A549 (cell line): ENCODE results near the gene CAMK2N2. TPM values are rescaled to one million over a fixed set of nuclear protein-coding genes. Genes with fewer than 3 reads are reported as not detected.

Experiments
- ATAC-seq, 2 experiments: fragments of 200-7000 bp in 1 of 2; fragments of >200 bp in 1 of 2; cut with Nextera tagmentation in 1 of 2; cut with Tn5 transposase in 1 of 2; 3 replicates each; pipeline versions ENCODE4 v1.8.0 to v1.9.1; 2018 to 2020; ENCODE audit warnings: mild to moderate bottlenecking in 1 of 2, moderate library complexity in 1 of 2
- CTCF ChIA-PET: fragments of 300-600 bp; sonication (Branson Sonifier 250); formaldehyde crosslinking; extraction: SDS; loops from one replicate; lab custom pipeline; 2021; ENCODE audit warnings: antibody characterized with exemption, inconsistent platforms; lab: Yijun Ruan, JAX
- POLR2A ChIA-PET: fragments of 350-600 bp; formaldehyde crosslinking; extraction: SDS; loops from one replicate; lab custom pipeline; 2021; ENCODE audit warnings: antibody characterized with exemption, inconsistent platforms; lab: Yijun Ruan, JAX
- DNase-seq, 2 experiments: peaks; one replicate each; pipeline versions ENCODE4 v3.0.0 to v3.0.0-alpha.2; 2011 to 2016; ENCODE audit warnings: low read depth in 1 of 2, low spot score in 1 of 2
- FAIRE-seq: peaks from 2 replicates; lab custom pipeline; 2011; peaks lifted over from hg19 to GRCh38; lab: Jason Lieb, UNC
- H3K27ac ChIP-seq, 2 experiments: fragments of >200 bp; sonication (Bioruptor Twin); formaldehyde crosslinking; 3 replicates each; pipeline ENCODE4 v1.5.1; 2016 to 2017
- H3K4me1 ChIP-seq: fragments of >200 bp; sonication (Bioruptor Twin); formaldehyde crosslinking; 3 replicates; pipeline ENCODE4 v1.6.1; 2016
- H3K4me2 ChIP-seq: fragments of >200 bp; sonication (Bioruptor Twin); formaldehyde crosslinking; 3 replicates; pipeline ENCODE4 v1.6.1; 2016
- H3K4me3 ChIP-seq: fragments of >200 bp; sonication (Bioruptor Twin); formaldehyde crosslinking; 3 replicates; pipeline ENCODE4 v1.5.1; 2016
- H3K9me3 ChIP-seq: fragments of >200 bp; sonication (Bioruptor Twin); formaldehyde crosslinking; 3 replicates; pipeline ENCODE4 v1.6.1; 2016
- BHLHE40 ChIP-seq: IDR thresholded peaks from 2 replicates; pipeline ENCODE4 v1.6.1; 2012; ENCODE audit warnings: low read depth, low read length, inconsistent platforms
- CBX2 ChIP-seq: fragments of 200-600 bp; sonication (generic); IDR thresholded peaks from 2 replicates; pipeline ENCODE4 v1.6.1; 2016; ENCODE audit warnings: low read depth, mild to moderate bottlenecking, borderline replicate concordance
- EHMT2 ChIP-seq: fragments of 200-600 bp; sonication (generic); IDR thresholded peaks from 2 replicates; pipeline ENCODE4 v1.6.1; 2016; ENCODE audit warnings: antibody characterized with exemption, low read depth, mild to moderate bottlenecking, moderate library complexity
- EP300 ChIP-seq, 2 experiments: fragments of >200 bp; sonication (Bioruptor Twin); formaldehyde crosslinking; IDR thresholded peaks; 2 replicates in 1 of 2; 3 replicates in 1 of 2; pipeline ENCODE4 v1.6.1; 2016 to 2017
- FOSL2 ChIP-seq, 2 experiments: fragments of 450-650 bp in 1 of 2; fragments of >200 bp in 1 of 2; sonication (Bioruptor Twin) in 1 of 2; formaldehyde crosslinking; IDR thresholded peaks; 2 replicates each; pipeline versions ENCODE4 v1.5.0 to v1.6.1; 2016 to 2020; ENCODE audit warnings: mild to moderate bottlenecking in 1 of 2, moderate library complexity in 1 of 2
- HOXA7 ChIP-seq: fragments of 250-450 bp; sonication (Bioruptor Pico); IDR thresholded peaks from 2 replicates; pipeline ENCODE4 v1.5.0; 2020; ENCODE audit warnings: mild to moderate bottlenecking, moderate library complexity
- JUN ChIP-seq, 2 experiments: fragments of >200 bp; sonication (Bioruptor Twin); formaldehyde crosslinking; IDR thresholded peaks; 2 replicates in 1 of 2; 3 replicates in 1 of 2; pipeline ENCODE4 v1.6.1; 2016 to 2017
- JUNB ChIP-seq: fragments of >200 bp; sonication (Bioruptor Twin); formaldehyde crosslinking; IDR thresholded peaks from 2 replicates; pipeline ENCODE4 v1.6.1; 2016
- KDM1A ChIP-seq: fragments of 200-600 bp; sonication (generic); IDR thresholded peaks from 2 replicates; pipeline ENCODE4 v1.6.1; 2016; ENCODE audit warnings: low read depth, mild to moderate bottlenecking
- MAFK ChIP-seq: fragments of 450-650 bp; IDR thresholded peaks from 2 replicates; pipeline ENCODE4 v1.6.1; 2014; ENCODE audit not compliant: partially characterized antibody
- MAZ ChIP-seq: fragments of 150-350 bp; IDR thresholded peaks from 2 replicates; pipeline ENCODE4 v1.6.1; 2014; ENCODE audit warnings: antibody characterized with exemption, low read depth, low read length, borderline replicate concordance
- NFE2L2 ChIP-seq: fragments of 150-350 bp; conservative IDR thresholded peaks from 2 replicates; pipeline ENCODE4 v1.6.1; 2014; ENCODE audit warnings: low read length
- PHF8 ChIP-seq: fragments of 200-600 bp; sonication (generic); IDR thresholded peaks from 2 replicates; pipeline ENCODE4 v1.6.1; 2016; ENCODE audit warnings: low read depth, mild to moderate bottlenecking, antibody characterized with exemption, moderate library complexity, borderline replicate concordance
- RAD21 ChIP-seq, 2 experiments: fragments of >200 bp in 1 of 2; sonication (Bioruptor Twin) in 1 of 2; formaldehyde crosslinking in 1 of 2; IDR thresholded peaks in 1 of 2; conservative IDR thresholded peaks in 1 of 2; 2 replicates in 1 of 2; 3 replicates in 1 of 2; pipeline ENCODE4 v1.6.1; 2012 to 2018; ENCODE audit warnings: inconsistent platforms in 1 of 2
- RARB ChIP-seq: fragments of 250-450 bp; sonication (Bioruptor Pico); IDR thresholded peaks from 2 replicates; pipeline ENCODE4 v1.8.0; 2021; ENCODE audit warnings: mild to moderate bottlenecking, moderate library complexity
- SMC3 ChIP-seq: fragments of >200 bp; sonication (Bioruptor Twin); formaldehyde crosslinking; IDR thresholded peaks from 3 replicates; pipeline ENCODE4 v1.6.1; 2018; ENCODE audit warnings: inconsistent platforms
- SREBF2 ChIP-seq: fragments of 450-650 bp; IDR thresholded peaks from 2 replicates; pipeline ENCODE4 v1.6.1; 2014; ENCODE audit warnings: mild to moderate bottlenecking, moderate library complexity
- TFCP2L1 ChIP-seq: fragments of 250-450 bp; sonication (Bioruptor Pico); IDR thresholded peaks from 2 replicates; pipeline ENCODE4 v1.5.0; 2021; ENCODE audit warnings: mild to moderate bottlenecking
- ZFP36 ChIP-seq: fragments of 450-650 bp; IDR thresholded peaks from 2 replicates; pipeline ENCODE4 v1.6.1; 2014; ENCODE audit warnings: borderline replicate concordance; ENCODE audit not compliant: partially characterized antibody
- ZSCAN20 ChIP-seq: fragments of 250-450 bp; sonication (Bioruptor Pico); IDR thresholded peaks from 2 replicates; pipeline ENCODE4 v1.8.0; 2022; ENCODE audit warnings: mild to moderate bottlenecking, moderate library complexity
- WGBS: methylation state at CpG from one replicate; pipeline ENCODE4 v1.1.6; 2017; ENCODE audit errors: missing lambda C conversion rate; 5-methylcytosine and 5-hydroxymethylcytosine counted together
- polyA plus RNA-seq, 4 experiments: library from polyadenylated mRNA; depleted of rRNA in 3 of 4; stranded (reverse); fragments of >200 nt; fragmentation: RNase III in 1 of 4; extraction: RNeasy Plus Mini Kit Qiagen cat#74134 plus additional on column Dnase treatment in 1 of 4; gene quantifications; 2 replicates in 3 of 4; 3 replicates in 1 of 4; pipeline ENCODE4 v1.2.3, GENCODE V29; 2011 to 2017
- TF ChIP-seq, protein P1 (sequence below): IDR thresholded peaks from 2 replicates; pipeline ENCODE4 v1.6.1; 2012
- TF ChIP-seq, protein P2 (sequence below): IDR thresholded peaks from 2 replicates; pipeline ENCODE4 v1.6.1; 2012
- TF ChIP-seq, protein P3 (sequence below): fragments of 250-450 bp; sonication (Bioruptor Pico); IDR thresholded peaks from 2 replicates; pipeline ENCODE4 v1.5.0; 2021; ENCODE audit warnings: mild to moderate bottlenecking, moderate library complexity, borderline replicate concordance

The CAMK2N2 gene
- polyA plus RNA-seq, 2 of the 4 experiments (the other 2 are of a cell fraction), result 0.05 to 0.71 TPM

DNA sequence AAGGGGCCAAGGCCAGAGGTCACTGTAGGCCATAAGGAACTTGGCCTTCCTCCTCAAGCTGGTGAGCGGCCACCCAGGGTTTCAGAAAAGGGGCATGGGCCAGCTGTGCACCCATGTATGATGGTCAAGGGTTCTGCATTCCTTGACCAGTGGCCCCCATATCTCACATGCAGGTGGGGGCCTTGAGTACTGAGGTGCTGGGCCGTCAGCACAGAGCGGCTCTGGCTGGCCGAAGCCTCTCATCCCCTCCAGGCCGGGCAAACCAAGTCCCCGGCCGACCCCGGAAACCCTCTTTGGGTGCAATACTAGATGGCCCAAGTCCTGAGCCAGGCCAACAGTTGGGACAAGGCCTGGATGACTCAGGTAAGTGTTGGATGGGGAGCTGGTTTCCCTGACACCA lies 22.1 kb downstream of the CAMK2N2 start:
- H3K4me1 ChIP-seq, result peaks cover 4% of the 10 kb centered on the region; the same call in 2 of the 3 replicates
- ATAC-seq (no peak), FAIRE-seq (no peak), DNase-seq (no peak)
- CTCF ChIA-PET, result interaction anchor here (1.5 to 5.3 kb wide), 5 partner anchors 11 to 343 kb away, joined by 3 to 44 read pairs (median 7); partner anchors contain the start of genes EEF1AKMT4 and VWA5B2
- H3K27ac ChIP-seq, result no peak overlapping the region
- POLR2A ChIA-PET, result no interaction called here
- TF ChIP-seq JUN (IDR thresholded peaks at IDR 0.05) (no peak), EHMT2 (no peak), ZSCAN20 (no peak), BHLHE40 (no peak), ZFP36 (no peak), CBX2 (no peak), MAZ (no peak), NFE2L2 (no peak), KDM1A (no peak), FOSL2 (IDR thresholded peaks at IDR 0.05) (no peak), FOSL2 (CRISPR knock-in tag; IDR thresholded peaks at IDR 0.05) (no peak), TFCP2L1 (CRISPR knock-in tag) (no peak), RAD21 (conservative IDR thresholded peaks at IDR 0.05 in 1 of 2, IDR thresholded peaks at IDR 0.05 in 1 of 2) (no peak)
- TF ChIP-seq, protein P1, sequence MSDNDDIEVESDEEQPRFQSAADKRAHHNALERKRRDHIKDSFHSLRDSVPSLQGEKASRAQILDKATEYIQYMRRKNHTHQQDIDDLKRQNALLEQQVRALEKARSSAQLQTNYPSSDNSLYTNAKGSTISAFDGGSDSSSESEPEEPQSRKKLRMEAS, result no peak
- TF ChIP-seq, protein P2, sequence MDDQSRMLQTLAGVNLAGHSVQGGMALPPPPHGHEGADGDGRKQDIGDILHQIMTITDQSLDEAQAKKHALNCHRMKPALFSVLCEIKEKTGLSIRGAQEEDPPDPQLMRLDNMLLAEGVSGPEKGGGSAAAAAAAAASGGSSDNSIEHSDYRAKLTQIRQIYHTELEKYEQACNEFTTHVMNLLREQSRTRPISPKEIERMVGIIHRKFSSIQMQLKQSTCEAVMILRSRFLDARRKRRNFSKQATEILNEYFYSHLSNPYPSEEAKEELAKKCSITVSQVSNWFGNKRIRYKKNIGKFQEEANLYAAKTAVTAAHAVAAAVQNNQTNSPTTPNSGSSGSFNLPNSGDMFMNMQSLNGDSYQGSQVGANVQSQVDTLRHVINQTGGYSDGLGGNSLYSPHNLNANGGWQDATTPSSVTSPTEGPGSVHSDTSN, result no peak
- TF ChIP-seq, protein P3, sequence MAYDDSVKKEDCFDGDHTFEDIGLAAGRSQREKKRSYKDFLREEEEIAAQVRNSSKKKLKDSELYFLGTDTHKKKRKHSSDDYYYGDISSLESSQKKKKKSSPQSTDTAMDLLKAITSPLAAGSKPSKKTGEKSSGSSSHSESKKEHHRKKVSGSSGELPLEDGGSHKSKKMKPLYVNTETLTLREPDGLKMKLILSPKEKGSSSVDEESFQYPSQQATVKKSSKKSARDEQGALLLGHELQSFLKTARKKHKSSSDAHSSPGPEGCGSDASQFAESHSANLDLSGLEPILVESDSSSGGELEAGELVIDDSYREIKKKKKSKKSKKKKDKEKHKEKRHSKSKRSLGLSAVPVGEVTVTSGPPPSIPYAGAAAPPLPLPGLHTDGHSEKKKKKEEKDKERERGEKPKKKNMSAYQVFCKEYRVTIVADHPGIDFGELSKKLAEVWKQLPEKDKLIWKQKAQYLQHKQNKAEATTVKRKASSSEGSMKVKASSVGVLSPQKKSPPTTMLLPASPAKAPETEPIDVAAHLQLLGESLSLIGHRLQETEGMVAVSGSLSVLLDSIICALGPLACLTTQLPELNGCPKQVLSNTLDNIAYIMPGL (CRISPR knock-in tag), result no peak
- TF ChIP-seq, all 56 proteins: peak for 0
- Histone ChIP-seq H3K4me3 (no peak overlapping the region), H3K9me3 (no peaks in the 10 kb centered on the region), H3K4me2 (no peak overlapping the region)
- 75% methylated on average over 1 of the region's 8 CpGs for WGBS

DNA sequence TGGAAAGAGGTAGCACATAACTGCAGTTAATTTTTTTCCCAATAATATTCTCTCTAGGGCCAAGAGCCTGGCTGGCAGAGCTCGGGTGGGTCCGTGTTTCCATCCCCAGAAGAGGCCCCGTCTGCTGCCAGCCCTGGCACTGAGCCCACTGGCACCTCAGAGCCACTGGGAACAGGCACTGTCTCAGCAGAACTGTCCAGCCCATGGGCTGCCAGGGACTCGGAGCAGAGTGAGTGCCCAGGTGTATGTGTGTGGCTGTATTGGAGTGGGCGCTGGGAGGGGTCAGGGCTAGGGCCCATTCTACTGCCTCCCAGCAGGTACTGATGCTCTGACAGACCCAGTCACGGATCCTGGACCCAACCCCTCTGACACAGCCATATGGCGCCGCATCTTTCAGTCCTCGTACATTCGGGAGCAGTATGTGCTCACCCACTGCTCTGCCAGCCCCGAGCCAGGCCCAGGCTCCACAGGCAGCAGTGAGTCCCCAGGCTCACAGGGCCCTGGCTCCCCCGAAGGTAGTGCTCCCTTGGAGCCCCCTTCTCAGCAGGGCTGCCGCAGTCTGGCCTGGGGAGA lies 23.0 kb downstream of the CAMK2N2 start:
- WGBS, result 80% methylated on average over 11 of the region's 13 CpGs
- no peak overlapping the region for H3K27ac ChIP-seq
- FAIRE-seq (no peak), DNase-seq (no peak), ATAC-seq (no peak)
- TF ChIP-seq ZFP36 (no peak), PHF8 (no peak), SMC3 (no peak), EP300 (IDR thresholded peaks at IDR 0.05) (no peak), SREBF2 (no peak), RARB (CRISPR knock-in tag) (no peak), MAFK (no peak), JUNB (no peak), FOSL2 (IDR thresholded peaks at IDR 0.05) (no peak), FOSL2 (CRISPR knock-in tag; IDR thresholded peaks at IDR 0.05) (no peak), HOXA7 (no peak)
- TF ChIP-seq, protein P1, result no peak
- CTCF ChIA-PET, result interaction anchor here (3.7 to 5.3 kb wide), 2 partner anchors 10 to 12 kb away, joined by 19 to 44 read pairs; partner anchors contain the start of genes EEF1AKMT4 and VWA5B2
- peaks cover 7% of the 10 kb centered on the region; the same call in 2 of the 3 replicates for H3K4me1 ChIP-seq
- H3K9me3 ChIP-seq, result no peaks in the 10 kb centered on the region
- POLR2A ChIA-PET, result no interaction called here
- H3K4me2 ChIP-seq, result no peak overlapping the region
- H3K4me3 ChIP-seq, result no peak overlapping the region
